GM19397 (cell line): Measurements from ENCODE around the gene CRB1.
A peak's percentile ranks its signal among the peaks of the same experiment; 100 is the strongest.

Experiments used
- ATAC-seq: cut with Tn5 transposase; IDR thresholded peaks from one replicate; pipeline ENCODE4 v1.9.1; 2021; ENCODE audit warnings: mild to moderate bottlenecking, moderate library complexity; ENCODE audit not compliant: unreplicated experiment

The CRB1 gene

GRCh38 chr1:197342669-197343068, 74.6 kb downstream of the CRB1 start:
- ATAC-seq = no peak

- ATAC-seq = no peak
These were observed 75.7 kb downstream of the CRB1 start for GRCh38 chr1:197343663-197344273.

GRCh38 chr1:197351821-197352440, 83.9 kb downstream of the CRB1 start:
- no peak for ATAC-seq

GRCh38 chr1:197355248-197355995, 87.4 kb downstream of the CRB1 start:
- ATAC-seq = no peak

GRCh38 chr1:197356723-197357533, 88.9 kb downstream of the CRB1 start:
- peak; percentile 56 for ATAC-seq

GRCh38 chr1:197358959-197359358, 90.9 kb downstream of the CRB1 start:
- no peak for ATAC-seq

GRCh38 chr1:197360068-197360467, 92.0 kb downstream of the CRB1 start:
- ATAC-seq = no peak

GRCh38 chr1:197362871-197363270, 94.8 kb downstream of the CRB1 start:
- ATAC-seq = no peak

- no peak for ATAC-seq
These were observed 95.8 kb downstream of the CRB1 start for GRCh38 chr1:197363855-197364254.

- no peak for ATAC-seq
These were observed 98.9 kb downstream of the CRB1 start for GRCh38 chr1:197366996-197367395.

- no peak for ATAC-seq
These were observed 99.6 kb downstream of the CRB1 start for GRCh38 chr1:197367627-197368026.

GRCh38 chr1:197374428-197374827, 106.4 kb downstream of the CRB1 start:
- ATAC-seq = no peak

- ATAC-seq = no peak
These were observed 116.4 kb downstream of the CRB1 start for GRCh38 chr1:197384471-197384870.

- no peak for ATAC-seq
These were observed 120.7 kb downstream of the CRB1 start for GRCh38 chr1:197388801-197389200.

- no peak for ATAC-seq
These were observed 122.8 kb downstream of the CRB1 start for GRCh38 chr1:197390856-197391255.

GRCh38 chr1:197391303-197392226, 123.5 kb downstream of the CRB1 start:
- no peak for ATAC-seq

- no peak for ATAC-seq
These were observed 124.5 kb downstream of the CRB1 start for GRCh38 chr1:197392541-197392940.

- no peak for ATAC-seq
These were observed 125.1 kb downstream of the CRB1 start for GRCh38 chr1:197393105-197393504.

GRCh38 chr1:197393772-197394171, 125.7 kb downstream of the CRB1 start:
- no peak for ATAC-seq
